Jurkat, Clone E6-1 (cell line): Measurements from ENCODE around the gene MTARC2. TPM values are rescaled to one million over a fixed set of nuclear protein-coding genes. Genes with fewer than 3 reads are reported as not detected.
"Not testable (repeated sequence)": the region's sequence is repeated elsewhere in the genome, so short reads cannot be mapped to it uniquely, and the experiment has no call there.

ENCODE experiments used
- DNase-seq: peaks from one replicate; pipeline ENCODE4 v3.0.0-alpha.2; 2011; ENCODE audit warnings: low read depth, low spot score
- H3K4me3 ChIP-seq: 2 replicates; pipeline ENCODE4 v1.5.1; 2011; ENCODE audit warnings: mild to moderate bottlenecking, low read length, control low read depth, moderate library complexity
- polyA plus RNA-seq: library from polyadenylated mRNA; unstranded; fragments of >200 nt; gene quantifications from one replicate; pipeline ENCODE4 v1.2.1, GENCODE V29; 2012; ENCODE audit warnings: missing spikeins; ENCODE audit not compliant: insufficient read length, insufficient read depth

Gene MTARC2
- not detected for polyA plus RNA-seq

DNA sequence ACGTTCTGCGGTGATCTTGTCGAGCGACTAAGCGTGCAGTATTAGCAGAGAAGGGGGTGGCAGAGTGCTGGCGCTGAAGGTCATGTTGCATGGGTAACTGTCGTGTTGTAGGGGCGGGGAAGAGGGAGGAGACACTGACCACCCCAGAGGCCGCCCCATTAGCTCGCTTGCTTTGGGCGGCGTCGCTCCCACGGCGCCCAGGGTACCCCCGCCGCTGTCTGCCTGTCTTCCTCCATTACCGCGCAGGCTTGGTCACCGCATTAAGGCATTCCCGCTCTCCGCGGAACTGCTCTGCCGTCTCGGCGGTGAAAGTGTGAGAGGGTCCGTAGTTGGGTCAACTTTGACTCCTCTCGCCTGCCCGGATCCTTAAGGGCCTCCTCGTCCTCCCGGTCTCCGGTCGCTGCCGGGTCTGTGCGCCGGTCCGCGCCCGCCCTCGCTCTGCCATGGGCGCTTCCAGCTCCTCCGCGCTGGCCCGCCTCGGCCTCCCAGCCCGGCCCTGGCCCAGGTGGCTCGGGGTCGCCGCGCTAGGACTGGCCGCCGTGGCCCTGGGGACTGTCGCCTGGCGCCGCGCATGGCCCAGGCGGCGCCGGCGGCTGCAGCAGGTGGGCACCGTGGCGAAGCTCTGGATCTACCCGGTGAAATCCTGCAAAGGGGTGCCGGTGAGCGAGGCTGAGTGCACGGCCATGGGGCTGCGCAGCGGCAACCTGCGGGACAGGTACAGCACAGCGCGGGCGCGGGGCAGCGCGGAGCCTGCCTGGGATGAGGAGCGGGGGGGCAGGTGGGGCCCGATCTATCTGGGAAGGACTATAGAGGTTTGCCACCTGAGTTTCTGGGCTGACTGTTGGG, at the start of gene MTARC2:
MTARC2 (plus strand) TSS at position 234 of the 846 bp plus-strand sequence; CDS start at position 444, 210 bp downstream.
- DNase-seq = no peak
- no peak within 1 kb of the TSS for H3K4me3 ChIP-seq

DNA sequence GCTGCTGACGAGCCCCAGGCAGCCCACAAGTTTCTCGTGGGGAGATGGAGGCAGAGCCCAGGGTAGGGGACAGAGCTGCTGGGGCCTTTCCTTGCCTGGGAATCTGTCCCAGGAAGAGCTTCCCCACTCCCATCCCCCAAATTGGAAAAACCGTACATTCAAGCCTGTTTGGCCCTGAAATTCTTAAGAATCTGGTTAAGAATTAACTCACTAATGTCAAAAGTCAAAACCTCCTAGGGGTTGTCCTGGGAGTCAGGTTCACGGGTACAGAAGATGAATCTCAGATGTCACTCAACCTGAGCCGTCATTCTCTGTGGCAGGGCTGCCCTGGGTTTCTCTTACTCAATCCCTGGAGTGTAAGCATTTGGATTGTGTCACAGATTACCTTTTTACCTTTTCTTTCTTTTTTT, 49.5 kb upstream of the MTARC2 start:
- no peak for DNase-seq

DNA sequence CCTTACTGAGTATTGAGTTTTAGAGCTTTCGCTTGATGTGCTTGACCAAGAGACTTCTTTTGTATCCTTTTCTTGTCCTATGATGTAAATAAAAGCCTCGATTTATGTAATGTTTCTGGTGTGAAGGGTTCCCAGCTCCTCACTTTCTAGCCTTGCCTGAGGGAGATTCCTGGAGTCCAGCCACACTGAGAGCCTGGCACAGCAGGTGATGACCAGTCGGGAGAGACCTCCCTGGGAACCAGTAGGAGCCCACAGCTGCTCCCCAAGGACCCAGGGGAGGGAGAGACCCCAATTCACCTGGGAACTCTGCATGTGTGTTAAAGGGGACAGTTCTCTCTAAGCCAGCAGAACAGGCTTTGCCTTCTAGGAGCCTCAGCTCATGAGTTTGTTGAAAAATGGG, 49.1 kb upstream of the MTARC2 start:
- no peak for DNase-seq
- H3K4me3 ChIP-seq = no peak overlapping the region

More for the DNA sequence above, 49.5 kb upstream of the MTARC2 start:
- H3K4me3 ChIP-seq = no peak overlapping the region

DNA sequence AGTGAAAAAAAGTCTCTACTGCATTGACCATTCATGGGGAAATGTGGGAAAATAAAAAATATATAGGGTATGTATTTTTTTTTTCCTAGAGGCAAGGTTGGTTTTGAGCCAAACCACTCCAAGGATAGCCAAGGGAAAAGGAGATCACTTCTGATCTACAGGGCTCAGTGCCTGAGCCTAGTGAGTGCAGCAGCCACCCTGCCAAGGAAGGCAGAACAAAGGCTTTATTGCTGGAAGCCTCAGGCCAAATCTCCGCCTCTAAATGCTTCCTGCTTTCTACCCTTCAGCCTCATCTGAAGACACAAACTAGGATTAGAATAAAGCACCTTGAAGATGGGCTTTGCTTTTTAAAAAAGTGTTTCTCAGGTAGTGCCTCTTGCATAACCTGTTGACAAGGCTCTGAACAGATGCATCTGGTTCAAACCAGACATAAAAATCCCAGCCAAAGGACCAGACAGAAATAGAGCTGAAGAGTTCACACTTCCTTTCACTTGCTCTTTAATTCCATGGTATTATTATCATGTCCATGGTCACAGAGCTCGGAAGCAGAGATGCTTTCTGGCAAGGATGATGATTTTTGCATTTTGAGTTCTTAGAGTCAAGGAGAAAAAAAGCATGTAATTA, 47.5 kb upstream of the MTARC2 start:
- H3K4me3 ChIP-seq = no peak overlapping the region
- no peak for DNase-seq

DNA sequence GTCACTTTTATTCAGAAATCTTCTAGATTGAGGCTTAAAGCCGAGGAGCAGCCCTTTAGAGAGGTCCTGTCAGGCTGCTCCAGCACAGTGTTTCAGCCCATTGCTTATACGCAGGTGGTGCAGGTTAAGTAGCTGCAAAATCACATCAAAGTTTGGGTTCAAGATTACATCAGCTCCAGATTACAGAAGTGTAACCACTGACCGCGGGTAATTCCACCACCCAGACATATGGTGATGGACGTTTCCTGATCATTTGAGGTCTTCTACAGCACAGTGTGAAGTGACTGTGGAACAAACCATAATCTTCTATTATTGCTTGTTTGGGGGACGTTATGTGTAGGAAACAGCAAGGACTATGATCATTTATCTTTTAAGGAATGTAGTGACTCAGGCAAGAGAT, 46.1 kb upstream of the MTARC2 start:
- no peak overlapping the region for H3K4me3 ChIP-seq
- DNase-seq = peak; percentile 43

DNA sequence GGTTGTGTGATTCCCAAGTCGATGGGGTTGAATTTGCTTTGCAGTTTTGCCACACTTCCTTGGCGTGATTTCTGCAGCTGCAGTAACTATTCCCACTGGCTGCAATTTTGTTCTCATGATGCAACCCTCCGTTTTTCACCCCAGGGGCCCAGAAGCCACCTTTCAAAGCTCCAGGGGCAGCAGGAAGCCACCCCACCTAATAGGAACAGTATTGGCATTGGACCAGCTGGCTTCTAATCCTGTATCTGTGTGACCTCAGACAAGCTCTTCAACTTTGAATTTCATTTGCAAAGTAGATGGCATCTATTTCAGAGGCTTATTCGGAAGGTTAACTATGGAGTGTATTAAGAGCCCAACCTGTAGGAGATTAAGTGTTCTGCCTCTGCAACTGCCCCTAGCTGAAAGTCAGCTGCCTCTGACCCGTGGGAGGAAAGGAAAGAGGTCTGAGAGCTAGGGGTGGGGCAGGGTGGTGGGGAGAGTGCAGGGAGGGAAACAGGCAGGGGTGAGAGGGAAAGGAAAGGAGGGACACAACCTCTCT, 45.3 kb upstream of the MTARC2 start:
- DNase-seq = no peak
- no peak overlapping the region for H3K4me3 ChIP-seq

DNA sequence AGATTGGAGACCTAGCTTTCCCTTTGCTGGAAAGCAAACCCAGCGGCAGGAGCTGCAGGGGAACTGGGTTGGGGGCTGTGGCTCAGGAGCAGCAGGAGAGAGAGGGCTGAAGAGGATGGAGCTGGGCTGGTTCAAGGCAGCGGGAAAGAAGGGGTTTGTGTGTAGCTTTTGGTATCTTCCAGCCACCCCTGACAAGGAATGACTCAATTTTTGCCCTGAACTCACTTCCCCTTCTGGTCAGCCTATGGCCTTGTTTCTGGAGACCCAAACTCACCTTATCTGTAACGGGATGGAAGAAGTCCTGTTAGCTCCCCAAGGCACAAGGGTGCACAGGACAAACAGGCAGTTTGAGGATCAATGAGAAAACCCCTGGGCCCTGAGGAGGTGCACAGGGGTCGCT, 44.8 kb upstream of the MTARC2 start:
- no peak overlapping the region for H3K4me3 ChIP-seq
- no peak for DNase-seq

DNA sequence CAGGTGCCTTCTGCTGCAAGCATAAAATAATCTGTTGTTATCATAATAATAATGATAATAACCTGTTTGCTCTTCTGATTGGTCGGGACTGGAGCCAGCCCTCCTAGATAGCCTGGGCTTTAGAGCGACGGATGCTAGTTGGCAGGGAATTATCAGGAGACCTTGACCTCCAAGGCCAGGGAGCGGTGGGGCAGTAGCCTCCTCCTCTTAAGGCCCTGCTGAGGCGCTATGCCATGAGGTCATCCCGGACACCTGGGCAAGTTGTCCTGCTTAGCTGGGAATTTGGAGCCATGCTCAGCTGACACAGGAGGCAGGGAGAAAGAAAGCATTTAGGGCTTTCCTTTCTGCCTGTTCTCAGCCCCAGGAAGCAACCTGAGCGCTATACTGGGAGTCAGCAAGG, 42.3 kb upstream of the MTARC2 start:
- H3K4me3 ChIP-seq = no peak overlapping the region
- DNase-seq = no peak

DNA sequence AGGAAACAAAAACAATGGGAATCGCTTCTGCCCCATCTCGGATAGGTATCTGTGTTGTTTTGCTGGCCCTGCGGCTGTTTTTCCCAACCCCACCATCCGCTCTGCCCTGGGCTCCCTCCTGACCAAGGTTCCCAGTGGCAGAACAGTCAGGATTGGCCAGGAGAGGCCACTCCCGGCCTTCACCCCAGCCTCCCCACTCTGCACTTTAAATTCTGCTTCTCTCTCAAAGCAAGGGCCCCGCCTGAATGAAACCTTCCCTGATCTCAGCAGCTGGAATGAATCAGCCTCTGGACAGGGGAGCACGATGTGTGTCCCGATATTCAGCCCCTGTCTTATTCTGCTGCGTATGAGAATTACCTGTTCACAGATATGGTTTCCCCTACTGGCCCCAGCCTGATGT, 41.6 kb upstream of the MTARC2 start:
- no peak for DNase-seq
- H3K4me3 ChIP-seq = no peak overlapping the region

DNA sequence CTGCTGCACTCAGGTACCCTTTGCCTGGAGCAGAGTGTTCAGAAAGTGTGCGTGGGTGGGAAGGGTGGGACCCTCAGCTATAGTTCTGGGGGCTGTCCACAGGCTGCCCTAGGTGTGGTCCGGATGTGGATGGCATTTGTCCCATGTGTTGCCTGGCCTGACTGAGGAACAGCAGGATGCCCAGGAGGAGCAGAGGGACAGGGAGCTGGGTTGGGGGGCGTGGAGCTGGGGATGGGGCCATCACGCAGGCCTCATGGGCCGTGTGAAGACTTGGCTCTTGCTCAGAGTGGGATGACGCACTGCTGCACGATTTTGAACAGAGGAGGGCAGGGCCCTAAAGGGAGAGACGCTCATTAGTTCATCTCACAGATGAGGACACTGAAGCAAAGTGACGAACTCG, 41.0 kb upstream of the MTARC2 start:
- no peak overlapping the region for H3K4me3 ChIP-seq
- DNase-seq = no peak

DNA sequence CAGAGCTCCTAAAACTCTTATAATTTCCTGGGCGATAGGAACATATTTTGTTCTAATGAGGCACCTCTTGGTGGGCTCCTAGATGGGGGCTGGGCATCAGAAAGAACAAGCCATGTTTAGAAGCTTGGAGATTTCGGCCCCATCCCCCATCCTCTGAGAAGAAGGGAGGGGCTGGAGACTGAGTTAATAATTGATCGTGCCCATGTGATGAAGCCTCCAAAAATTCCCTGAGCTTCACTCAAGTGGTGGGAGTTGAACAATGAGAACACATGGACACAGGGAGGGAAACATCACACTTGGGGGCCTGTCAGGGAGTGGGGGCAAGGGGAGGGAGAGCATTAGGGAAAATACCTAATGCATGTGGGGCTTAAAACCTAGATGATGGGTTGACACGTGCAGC, 39.9 kb upstream of the MTARC2 start:
- DNase-seq = no peak
- H3K4me3 ChIP-seq = no peak overlapping the region

DNA sequence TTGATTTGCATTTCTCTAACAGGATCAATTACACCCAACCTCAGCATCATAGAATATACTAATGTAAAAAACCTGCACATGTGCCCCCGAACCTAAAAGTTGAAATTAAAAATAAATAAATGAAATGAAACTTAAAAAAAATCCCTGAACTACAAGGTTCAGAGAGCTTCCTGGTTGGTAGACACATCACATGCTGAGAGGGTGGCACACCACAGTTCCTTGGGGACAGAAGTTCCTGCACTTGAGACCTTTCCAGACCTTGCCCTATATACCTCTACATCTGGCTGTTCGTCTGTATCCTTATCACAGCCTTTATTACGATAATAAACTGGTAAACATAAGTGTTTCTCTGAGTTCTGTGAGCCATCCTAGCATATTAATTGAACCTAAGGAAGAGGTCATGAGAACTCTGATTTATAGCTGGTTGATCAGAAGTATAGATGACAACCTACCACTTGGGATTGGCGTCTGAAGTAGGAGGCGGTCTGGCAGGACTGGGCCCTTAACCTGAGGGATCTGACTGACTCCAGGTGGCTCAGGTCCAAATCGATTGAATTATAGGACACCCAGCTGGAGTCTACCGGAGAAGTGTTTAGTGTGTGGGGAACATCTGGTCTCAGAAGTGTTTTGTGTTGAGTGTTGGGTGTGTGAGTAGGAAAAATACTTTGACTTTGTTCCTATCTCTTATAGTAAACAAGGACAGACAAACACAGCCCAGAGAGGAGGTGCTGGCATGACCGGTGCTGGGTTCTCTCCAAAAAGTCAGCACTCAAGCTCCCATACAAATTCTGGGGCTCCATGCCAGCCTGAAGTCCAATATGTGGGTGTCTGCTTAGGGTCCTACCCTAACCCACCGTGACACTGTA, 39.0 kb upstream of the MTARC2 start:
- no peak for DNase-seq
- no peak overlapping the region for H3K4me3 ChIP-seq

DNA sequence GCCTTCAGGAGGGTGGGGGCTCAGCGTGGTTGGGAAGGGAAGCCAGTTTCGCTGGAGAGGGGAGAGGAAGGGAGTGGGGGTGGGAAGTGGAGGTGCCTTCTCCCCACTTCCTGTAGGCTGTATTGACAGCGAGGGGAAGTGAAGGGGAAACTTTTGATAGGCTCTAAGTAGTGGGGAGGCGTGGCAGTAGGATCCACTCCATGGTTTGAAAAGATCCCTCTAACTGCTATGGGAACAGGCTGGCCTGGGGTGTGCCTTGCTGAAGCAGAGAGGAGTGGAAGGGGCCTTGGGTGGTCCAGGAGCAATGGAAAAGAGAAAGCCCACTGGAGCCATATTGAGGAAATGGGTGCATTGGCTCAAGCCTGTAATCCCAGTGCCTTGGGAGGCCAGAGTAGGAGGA, 37.8 kb upstream of the MTARC2 start:
- DNase-seq = no peak
- no peak overlapping the region for H3K4me3 ChIP-seq

DNA sequence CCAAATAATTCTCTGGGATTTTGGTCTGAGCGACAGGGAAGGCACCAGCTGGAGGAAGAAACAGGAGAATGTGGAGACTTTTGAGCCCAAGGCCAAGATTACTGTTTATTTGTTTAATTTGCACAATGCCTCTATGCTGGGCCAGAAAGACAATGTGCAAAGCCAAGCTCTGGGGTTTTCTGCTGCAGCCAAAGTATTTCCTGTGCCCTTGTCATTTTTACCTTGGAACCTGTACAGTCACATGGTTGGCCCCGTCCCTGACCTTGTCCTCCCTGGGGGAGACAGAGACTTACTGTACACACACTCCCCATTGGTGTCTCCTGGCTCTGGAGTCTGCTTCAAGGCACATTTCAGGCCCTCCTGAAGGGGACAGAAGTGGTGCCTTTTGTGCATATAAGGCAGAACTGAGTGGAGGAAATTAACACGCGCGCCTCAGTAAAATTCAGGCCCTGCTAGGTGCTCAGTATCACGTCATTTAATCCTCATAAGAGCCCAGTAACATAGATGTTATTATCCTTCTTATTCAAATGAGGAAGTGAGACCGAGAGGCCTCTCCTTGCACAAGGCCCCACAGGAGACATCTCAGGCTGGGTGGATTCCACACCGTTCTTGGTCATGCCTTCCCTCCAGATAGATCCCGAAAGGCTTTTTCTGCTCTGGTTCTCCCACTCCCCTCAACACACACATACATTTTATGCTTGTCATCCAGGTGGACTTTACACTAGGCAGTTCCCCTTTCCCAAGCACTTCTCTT, 36.9 kb upstream of the MTARC2 start:
- no peak for DNase-seq
- H3K4me3 ChIP-seq = no peak overlapping the region

DNA sequence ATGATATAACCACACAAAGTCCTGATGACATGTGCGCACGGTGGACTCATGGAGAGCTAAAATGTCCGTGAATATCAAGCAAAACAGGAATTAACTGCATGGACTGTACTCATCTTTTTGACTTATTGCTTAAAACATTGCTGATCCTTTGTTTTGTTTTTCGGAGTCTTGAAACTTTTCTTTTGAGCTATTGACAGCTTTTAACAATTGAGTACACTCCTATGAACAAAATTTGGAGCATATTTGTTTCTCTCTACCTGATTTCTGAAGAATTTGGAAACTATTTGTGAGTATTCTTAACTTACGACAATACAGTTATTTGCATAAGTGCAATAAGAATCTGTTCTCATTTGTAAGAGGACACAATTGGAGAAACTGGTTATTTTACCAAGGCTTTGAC, 32.1 kb upstream of the MTARC2 start:
- not testable (repeated sequence) for DNase-seq, H3K4me3 ChIP-seq

DNA sequence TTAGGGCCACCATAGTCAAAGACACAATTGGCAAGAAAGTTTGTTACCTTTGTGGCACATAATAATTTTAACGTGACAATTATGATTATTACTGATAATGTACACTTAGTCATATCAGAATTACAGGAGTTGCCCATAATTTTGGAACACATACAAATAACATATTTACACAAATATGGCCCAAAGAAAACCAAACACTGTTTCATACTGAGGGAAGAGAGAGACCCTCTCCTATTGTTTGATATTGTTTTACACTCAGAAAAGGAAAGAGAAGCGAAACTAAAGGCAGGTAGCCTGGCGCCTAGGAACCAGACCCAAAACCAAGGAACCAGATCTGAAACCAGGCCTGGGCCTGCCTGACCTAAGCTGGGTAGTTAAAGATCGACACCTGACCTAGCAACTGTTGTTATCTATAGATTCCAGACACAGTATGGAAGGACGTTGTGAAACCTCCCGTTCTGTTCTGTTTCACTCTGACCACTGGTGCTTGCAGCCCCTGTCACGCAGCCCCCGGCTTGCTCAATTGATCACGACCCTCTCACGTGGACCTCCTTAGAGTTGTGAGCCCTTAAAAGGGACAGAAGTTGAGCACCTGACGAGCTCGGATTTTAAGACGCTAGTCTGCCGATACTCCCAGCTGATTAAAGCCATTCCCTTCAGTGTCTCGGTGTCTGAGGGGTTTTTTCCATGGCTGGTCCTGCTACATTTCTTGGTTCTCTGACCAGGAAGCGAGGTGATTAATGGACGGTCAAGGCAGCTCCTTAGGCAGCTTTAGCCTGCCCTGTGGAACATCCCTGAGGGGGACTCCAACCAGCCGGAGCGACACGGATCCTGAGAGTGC, 30.1 kb upstream of the MTARC2 start:
- no peak for DNase-seq
- H3K4me3 ChIP-seq = no peak overlapping the region

DNA sequence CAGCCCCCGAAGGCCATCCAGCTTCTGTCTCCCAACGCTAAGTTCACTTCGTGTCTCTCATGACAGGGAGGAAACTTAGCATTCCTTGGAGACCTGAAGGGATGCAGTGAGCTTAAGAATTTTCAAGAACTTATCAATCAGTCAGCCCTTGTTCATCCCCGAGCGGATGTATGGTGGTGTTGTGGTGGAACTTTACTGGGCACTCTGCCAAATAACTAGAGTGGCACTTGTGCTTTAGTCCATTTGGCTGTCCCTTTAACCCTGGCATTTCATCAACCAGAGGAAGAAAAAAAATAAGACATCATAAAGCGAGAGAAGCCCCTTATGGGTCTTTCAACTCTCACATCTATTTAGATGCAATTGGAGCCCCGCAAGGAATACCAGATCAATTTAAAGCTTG, 26.9 kb upstream of the MTARC2 start:
- DNase-seq = not testable (repeated sequence)

DNA sequence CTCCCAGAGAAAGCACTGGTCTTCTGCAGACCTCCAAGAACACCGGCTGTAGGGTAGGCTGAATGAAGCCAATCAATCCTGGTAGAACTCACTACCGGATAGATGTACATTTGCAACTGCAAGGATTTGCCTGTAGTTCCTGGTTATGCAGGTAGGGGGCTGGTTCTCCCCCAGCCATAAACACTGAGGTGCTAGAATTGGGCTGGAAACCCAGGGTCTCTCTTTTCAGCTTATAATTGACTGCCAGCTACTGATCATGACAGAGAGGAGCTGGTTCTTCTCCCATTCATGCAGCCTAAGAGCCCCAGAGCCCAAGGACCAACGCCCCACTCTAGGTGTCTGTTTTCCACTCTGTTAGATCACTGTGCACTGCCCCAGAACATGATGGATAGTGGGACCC, 21.5 kb upstream of the MTARC2 start:
- no peak overlapping the region for H3K4me3 ChIP-seq
- no peak for DNase-seq

More for the DNA sequence above, 26.9 kb upstream of the MTARC2 start:
- H3K4me3 ChIP-seq = not testable (repeated sequence)
